Measurements from ENCODE around the gene MS4A6E. TPM values are rescaled to one million over a fixed set of nuclear protein-coding genes. Genes with fewer than 3 reads are reported as not detected.

The MS4A6E gene
- total RNA-seq, 1 experiment from 2014 or later, result not detected

- DNase-seq (ENCODE audit: low read depth), result peak; percentile 14
Measured at GRCh38 chr11:60375316-60375715, 48.3 kb downstream of the MS4A6E start.

- no peak for DNase-seq (ENCODE audit: low read depth)
Measured at GRCh38 chr11:60376601-60377000, 49.5 kb downstream of the MS4A6E start.

GRCh38 chr11:60377401-60378136 lies 50.5 kb downstream of the MS4A6E start:
- peak; percentile 23 for DNase-seq (ENCODE audit: low read depth)

- DNase-seq (ENCODE audit: low read depth), result no peak
Measured at GRCh38 chr11:60378354-60378753, 51.3 kb downstream of the MS4A6E start, which contains the start of gene MS4A7. MS4A7 (plus strand) TSS chr11:60378532; CDS start chr11:60383142, 4,610 bp downstream.

GRCh38 chr11:60389279-60389910 lies 62.3 kb downstream of the MS4A6E start:
- no peak for DNase-seq (ENCODE audit: low read depth)

GRCh38 chr11:60390419-60390818 lies 63.4 kb downstream of the MS4A6E start:
- DNase-seq (ENCODE audit: low read depth), result no peak

Other genes with a start within 250 kb of the MS4A6E start
- gene MS4A2, start 238.6 kb upstream of the MS4A6E start, total RNA-seq (2014; rRNA removed; shearing (Covaris generic)), result not detected in 2 replicates
- gene MS4A6A, start 144.2 kb upstream of the MS4A6E start, total RNA-seq (2014; rRNA removed; shearing (Covaris generic)), result not detected in 2 replicates
- gene MS4A4E, start 84.1 kb upstream of the MS4A6E start, total RNA-seq (2014; rRNA removed; shearing (Covaris generic)), result not detected in 2 replicates
- not detected in 2 replicates for gene MS4A4A, start 46.6 kb upstream of the MS4A6E start, total RNA-seq (2014; rRNA removed; shearing (Covaris generic))
- not detected in 2 replicates for gene MS4A7, start 51.3 kb downstream of the MS4A6E start, total RNA-seq (2014; rRNA removed; shearing (Covaris generic))
- gene MS4A14, start 69.2 kb downstream of the MS4A6E start, total RNA-seq (2014; rRNA removed; shearing (Covaris generic)), result not detected in 2 replicates
- not detected in 2 replicates for gene MS4A5, start 102.3 kb downstream of the MS4A6E start, total RNA-seq (2014; rRNA removed; shearing (Covaris generic))
- gene MS4A1, start 128.6 kb downstream of the MS4A6E start, total RNA-seq (2014; rRNA removed; shearing (Covaris generic)), result not detected in 2 replicates
- gene MS4A12, start 165.5 kb downstream of the MS4A6E start, total RNA-seq (2014; rRNA removed; shearing (Covaris generic)), result not detected in 2 replicates
- gene MS4A13, start 188.1 kb downstream of the MS4A6E start, total RNA-seq (2014; rRNA removed; shearing (Covaris generic)), result 0.86 TPM in 1 of 2 replicates, not detected in the other

Data from Daoy (cell line).